ENCODE data around the gene HIKESHI.
"Not testable (repeated sequence)": the region's sequence is repeated elsewhere in the genome, so short reads cannot be mapped to it uniquely, and the experiment has no call there.

HIKESHI gene

DNA sequence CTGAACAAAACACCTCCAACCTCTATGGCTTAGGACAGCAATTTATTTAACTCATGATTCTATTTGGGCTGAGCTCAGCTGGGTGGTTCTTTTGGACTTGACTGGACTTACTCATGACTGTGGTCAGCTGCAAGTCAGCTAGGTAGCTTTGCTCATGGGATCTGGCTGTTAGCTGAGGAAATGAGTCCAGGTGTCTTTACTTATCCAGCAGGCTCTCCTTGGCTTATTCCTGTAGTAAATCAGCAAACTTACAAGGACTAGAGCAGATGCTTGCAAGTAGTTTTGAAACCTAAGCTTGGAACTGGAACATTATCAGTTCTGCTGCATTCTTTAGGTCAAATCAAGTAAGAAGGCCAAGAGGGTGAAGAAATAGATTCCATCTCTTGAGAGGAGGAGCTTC is 8.0 kb upstream of the HIKESHI start:
- no peak for DNase-seq

GRCh38 chr11:86301742-86302091 is 323 bp upstream of the HIKESHI start:
- DNase-seq, result no peak

DNA sequence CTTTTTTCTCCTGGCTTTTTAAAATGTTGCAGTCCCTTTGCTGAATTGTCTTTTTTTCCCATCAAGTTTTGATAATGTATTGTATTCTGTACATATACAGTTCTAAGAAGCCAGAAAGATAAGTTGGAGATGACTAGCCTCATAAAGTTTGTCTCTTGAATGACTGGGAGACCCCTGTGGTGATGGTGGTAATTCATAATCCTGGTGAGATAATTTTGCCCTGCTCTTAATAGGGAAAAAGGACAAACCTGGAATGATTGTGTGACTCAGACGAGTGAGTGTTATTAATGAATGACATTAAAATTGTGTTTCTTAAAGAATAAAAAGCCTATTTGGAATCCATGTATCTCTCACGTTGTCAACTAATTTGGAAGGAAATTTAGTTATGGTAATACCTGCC is 1.2 kb downstream of the HIKESHI start:
- no peak for DNase-seq

DNA sequence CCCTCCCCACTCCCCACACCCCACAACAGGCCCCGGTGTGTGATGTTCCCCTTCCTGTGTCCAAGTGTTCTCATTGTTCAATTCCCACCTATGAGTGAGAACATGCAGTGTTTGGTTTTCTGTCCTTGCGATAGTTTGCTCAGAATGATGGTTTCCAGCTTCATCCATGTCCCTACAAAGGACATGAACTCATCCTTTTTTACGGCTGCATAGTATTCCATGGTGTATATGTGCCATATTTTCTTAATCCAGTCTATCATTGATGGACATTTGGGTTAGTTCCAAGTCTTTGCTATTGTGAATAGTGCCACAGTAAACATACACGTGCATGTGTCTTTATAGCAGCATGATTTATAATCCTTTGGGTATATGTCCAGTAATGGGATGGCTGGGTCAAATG is 6.7 kb downstream of the HIKESHI start:
- not testable (repeated sequence) for DNase-seq

DNA sequence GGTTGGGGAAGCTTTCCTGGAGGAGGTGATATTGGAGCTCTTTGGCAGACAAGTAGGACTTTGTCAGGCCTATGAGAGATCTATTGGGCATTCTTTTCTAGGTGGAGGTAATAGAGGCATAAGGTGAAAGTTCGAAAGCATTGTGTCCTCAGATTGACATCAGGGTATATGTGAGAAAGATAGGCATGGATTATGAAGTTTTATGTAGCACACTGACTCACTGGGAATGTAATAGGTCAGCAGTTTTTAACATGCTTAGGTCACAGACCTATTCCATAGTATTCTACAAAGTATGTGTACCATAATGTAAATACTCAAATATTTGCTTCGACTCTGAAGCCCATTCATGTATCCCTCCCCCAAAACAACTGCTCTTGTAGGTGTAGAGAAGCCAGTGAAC is 11.8 kb downstream of the HIKESHI start:
- no peak for DNase-seq

DNA sequence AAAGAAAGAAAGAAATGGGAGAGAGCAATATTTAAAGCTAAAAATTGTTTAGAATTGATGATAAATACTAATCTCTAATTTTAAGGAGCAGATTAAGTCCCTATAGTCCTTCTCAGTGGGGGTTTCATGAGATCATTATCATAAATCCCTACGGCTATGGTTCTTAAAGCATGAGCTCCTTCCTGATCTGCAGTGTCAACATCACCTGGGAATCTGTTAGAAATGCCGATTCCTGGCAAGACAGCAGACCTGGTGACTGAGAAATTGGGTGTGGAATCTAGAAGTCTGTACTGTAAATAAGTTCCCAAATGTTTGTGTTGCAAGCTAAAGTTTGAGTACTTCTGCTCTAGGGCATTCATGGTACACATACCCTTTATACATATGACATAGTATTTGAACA is 12.6 kb downstream of the HIKESHI start:
- no peak for DNase-seq

DNA sequence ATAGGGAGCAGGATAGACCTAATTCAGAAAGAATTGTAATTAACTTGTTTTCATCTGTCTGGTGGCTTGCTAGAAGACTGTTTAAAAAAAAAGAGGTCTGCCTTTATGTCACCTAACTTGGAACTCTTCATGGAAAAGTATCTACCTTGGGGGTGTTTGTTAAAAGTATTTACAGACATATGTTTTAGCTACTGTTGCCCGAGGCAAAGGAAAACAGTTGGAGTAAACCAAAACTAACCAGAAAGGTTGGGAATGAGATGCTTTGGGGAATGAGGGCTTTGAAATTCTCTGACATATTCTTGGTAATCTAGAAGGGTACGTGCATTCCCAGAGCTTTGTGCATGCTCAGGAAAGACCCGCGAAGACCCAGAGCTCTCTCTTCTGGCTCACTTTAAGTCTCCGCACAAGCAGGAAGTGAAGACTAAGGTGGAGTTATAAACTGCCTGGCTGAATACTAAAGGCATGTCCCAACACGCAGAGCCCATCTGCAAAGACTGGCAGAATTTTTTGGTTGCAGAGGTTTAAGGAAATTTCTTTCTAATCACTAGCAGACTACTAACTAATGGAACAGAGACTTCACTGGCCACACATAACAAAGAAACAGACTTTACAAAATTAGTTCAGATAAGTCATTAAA is 33.2 kb downstream of the HIKESHI start:
- no peak for DNase-seq

- DNase-seq, result no peak
These were observed 35.2 kb downstream of the HIKESHI start for GRCh38 chr11:86337227-86337626.

GRCh38 chr11:86341382-86341781 is 39.3 kb downstream of the HIKESHI start:
- no peak for DNase-seq

DNA sequence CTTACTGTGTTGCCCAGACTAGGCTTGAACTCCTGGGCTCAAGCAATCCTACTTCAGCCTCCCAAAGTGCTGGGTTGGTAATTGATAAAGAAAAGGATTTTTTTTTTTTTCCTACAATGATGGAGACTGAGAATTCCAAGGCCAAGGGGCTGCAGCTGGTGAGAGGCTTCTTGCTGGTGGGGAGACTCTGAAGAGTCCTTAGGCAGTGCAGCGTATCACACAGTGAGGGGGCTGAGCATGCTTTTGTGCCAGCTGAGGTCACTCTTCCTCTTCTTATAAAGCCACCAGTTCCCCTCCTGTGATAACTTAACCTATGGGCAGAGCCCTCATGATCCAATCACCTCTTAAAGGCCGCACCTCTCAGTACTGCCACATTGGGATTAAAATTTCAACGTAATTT is 44.5 kb downstream of the HIKESHI start:
- DNase-seq, result no peak

GRCh38 chr11:86355256-86355655 is 53.2 kb downstream of the HIKESHI start:
- DNase-seq, result no peak

- not testable (repeated sequence) for DNase-seq
These were observed 55.4 kb downstream of the HIKESHI start for GRCh38 chr11:86357412-86357811.

- no peak for DNase-seq
These were observed 56.7 kb downstream of the HIKESHI start for GRCh38 chr11:86358720-86359119.

GRCh38 chr11:86360775-86361395 is 58.8 kb downstream of the HIKESHI start:
- DNase-seq, result no peak

DNA sequence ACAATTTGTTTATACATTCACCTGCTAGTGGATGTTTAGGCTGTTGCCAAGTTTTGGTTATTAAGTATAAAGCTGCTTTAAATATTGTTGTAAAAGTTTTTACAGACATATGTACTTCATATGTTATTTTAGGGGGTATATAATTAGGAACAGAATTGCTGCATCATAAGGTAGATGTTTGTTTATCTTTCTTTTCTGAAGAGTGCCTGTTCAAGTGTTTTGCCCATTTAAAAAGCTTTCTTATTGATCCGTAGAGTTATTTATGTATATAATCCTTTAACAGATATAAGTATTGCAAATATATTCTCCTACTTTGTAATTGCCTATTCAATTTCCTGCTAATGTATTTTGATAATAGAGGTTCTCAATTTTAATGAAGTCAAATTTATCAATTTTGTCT is 61.4 kb downstream of the HIKESHI start:
- no peak for DNase-seq

GRCh38 chr11:86365546-86365945 is 63.5 kb downstream of the HIKESHI start:
- DNase-seq, result no peak

DNA sequence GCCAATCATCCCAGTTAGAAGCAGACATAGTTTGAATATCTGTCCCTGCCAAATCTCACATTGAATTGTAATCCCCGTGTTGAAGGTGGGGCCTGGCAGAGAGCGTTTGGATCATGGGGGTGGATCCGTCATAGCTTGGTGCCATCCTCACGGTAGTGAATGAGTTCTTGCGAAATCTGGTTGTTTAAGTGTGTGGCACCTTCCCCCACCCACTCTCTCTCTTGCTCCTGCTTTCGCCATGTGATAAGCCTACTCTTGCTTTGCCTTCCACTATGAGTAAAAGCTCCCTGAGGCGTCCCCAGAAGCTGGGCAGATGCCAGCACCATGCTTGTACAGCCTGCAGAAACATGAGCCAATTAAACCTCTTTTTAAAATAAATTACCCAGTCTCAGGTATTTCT is 67.6 kb downstream of the HIKESHI start:
- DNase-seq, result no peak

- DNase-seq, result no peak
These were observed 68.1 kb downstream of the HIKESHI start for GRCh38 chr11:86370171-86370570.

GRCh38 chr11:86370922-86371594 is 69.0 kb downstream of the HIKESHI start:
- no peak for DNase-seq

GRCh38 chr11:86372041-86372440 is 70.0 kb downstream of the HIKESHI start:
- no peak for DNase-seq

DNA sequence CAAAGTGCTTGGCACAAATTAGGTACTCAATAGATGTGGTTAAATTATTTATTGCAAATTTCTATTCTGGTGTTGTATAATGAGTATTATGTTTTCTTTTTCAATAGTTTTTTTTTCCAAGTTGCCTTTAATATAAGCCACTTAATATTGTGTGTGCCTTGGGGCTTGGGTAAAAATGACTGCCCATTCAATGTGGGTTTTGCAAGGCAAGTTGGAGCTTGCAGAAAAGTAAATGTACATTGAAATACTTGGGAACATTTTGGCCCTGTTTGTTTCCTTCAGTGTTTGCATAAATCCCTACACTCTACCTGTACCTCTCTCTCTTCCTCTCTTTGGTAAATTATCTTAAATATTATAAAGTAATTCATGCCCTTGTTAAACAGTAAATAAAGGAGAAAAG is 70.5 kb downstream of the HIKESHI start:
- DNase-seq, result no peak

DNA sequence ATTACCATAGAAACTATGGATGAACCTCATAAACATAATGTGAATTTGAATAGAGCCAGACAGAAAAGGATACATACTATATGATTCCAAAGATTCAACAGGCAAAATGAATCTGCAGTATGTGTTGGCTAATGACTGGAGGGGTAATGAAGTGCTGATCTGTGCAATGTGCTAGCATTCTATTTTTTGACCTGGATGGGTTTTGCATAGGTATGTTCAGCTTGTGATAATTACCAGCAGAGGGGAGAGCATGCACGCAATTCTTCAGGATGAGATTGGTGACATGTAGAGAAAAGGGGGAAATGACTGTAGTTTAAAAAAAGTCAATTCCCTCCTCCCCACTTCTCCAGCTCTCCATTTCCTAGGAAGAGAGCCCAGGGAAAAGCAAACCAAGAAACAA is 72.0 kb downstream of the HIKESHI start:
- no peak for DNase-seq

DNA sequence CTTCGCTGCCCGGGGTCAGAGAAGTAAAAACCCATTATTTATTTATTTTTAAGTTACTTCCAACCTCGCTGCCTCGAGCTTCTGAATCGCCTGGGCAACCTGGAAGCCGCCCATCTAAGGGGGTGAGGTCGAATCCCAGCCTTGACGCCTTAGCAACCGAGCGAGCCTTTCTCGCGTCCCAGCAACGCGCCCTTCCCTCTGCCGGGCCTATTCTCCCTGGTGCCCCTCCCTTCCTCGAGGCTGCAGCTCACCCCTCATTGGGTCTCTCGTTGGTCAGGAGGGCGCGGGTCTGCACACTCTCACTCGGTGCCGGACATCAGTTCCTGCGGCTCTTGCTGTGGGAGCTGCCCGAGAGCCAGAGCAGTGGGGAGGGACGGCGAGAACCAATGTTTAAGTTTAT is 72.5 kb downstream of the HIKESHI start, which contains the start of gene CCDC81:
Gene CCDC81, plus strand, starts transcription at position 302 of the 400 bp plus-strand sequence. CDS start 277 bp downstream, outside the sequence.
- DNase-seq, result no peak

DNA sequence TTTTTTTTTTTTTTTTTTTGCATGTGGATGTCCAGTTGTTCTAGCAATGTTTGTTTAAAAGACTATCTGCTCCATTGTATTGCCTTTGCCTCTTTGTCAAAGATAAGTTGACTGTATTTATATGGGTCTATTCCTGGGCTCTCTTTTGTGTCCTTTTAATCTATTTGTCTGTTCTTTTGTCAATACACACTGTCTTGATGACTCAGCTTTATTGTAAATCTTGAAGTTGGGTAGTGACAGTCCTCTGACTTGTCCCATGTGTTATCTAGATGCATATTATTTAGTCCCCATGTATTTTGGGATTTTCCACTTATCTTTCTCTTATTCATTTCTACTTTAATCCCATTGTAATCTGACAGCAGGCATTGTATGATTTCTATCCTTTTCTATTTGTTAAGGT is 75.9 kb downstream of the HIKESHI start:
- no peak for DNase-seq

Data from KG1 (cell line).